Liver (tissue), 9 donors: ENCODE data around the gene UTF1. TPM values are rescaled to one million over a fixed set of nuclear protein-coding genes. Genes with fewer than 3 reads are reported as not detected.

Source experiments
- DNase-seq: peaks from one replicate; pipeline ENCODE4 v3.0.0-alpha.2; 2017; ENCODE audit warnings: low spot score
- H3K27ac ChIP-seq, 2 donors: one replicate each; pipeline ENCODE4 v1.7.0; 2013; ENCODE audit warnings: inconsistent platforms in 2 of 2, low read length in 2 of 2, control low read depth in 1 of 2, low read depth in 1 of 2, mild to moderate bottlenecking in 1 of 2
- H3K27me3 ChIP-seq, 4 donors: one replicate each; pipeline versions ENCODE4 v1.6.1 to v1.7.0; 2013; ENCODE audit warnings: low read length in 3 of 4, inconsistent platforms in 1 of 4, mild to moderate bottlenecking in 1 of 4, moderate library complexity in 1 of 4; ENCODE audit not compliant: control insufficient read depth in 4 of 4, insufficient read depth in 4 of 4
- H3K36me3 ChIP-seq, 4 donors: one replicate each; pipeline versions ENCODE4 v1.6.1 to v1.7.0; 2013; ENCODE audit warnings: low read length in 3 of 4, mild to moderate bottlenecking in 3 of 4, low read depth in 1 of 4, moderate library complexity in 1 of 4; ENCODE audit not compliant: control insufficient read depth in 4 of 4, insufficient read depth in 3 of 4
- H3K4me1 ChIP-seq, 4 donors: one replicate each; pipeline versions ENCODE4 v1.6.1 to v1.7.0; 2013; ENCODE audit warnings: low read length in 3 of 4, mild to moderate bottlenecking in 3 of 4, moderate library complexity in 1 of 4; ENCODE audit not compliant: control insufficient read depth in 4 of 4, insufficient read depth in 4 of 4
- H3K4me3 ChIP-seq, 3 donors: one replicate each; pipeline versions ENCODE4 v1.6.1 to v1.7.0; 2013; ENCODE audit warnings: low read length in 3 of 3, control low read depth in 1 of 3, low read depth in 1 of 3, mild to moderate bottlenecking in 1 of 3
- H3K9ac ChIP-seq, 2 donors: one replicate each; pipeline ENCODE4 v1.7.0; 2013; ENCODE audit warnings: low read length in 2 of 2, mild to moderate bottlenecking in 2 of 2, moderate library complexity in 2 of 2, control low read depth in 1 of 2, low read depth in 1 of 2
- H3K9me3 ChIP-seq, 4 donors: one replicate each; pipeline versions ENCODE4 v1.6.1 to v1.7.0; 2013; ENCODE audit warnings: low read length in 3 of 4; ENCODE audit not compliant: control insufficient read depth in 4 of 4
- CTCF ChIP-seq: fragments of 150-350 bp; IDR thresholded peaks from 2 replicates; pipeline ENCODE4 v1.5.1; 2017; ENCODE audit warnings: improper control_type of control experiment, low read depth, low read length; ENCODE audit not compliant: missing input control
- EGR1 ChIP-seq, 2 donors: IDR thresholded peaks; 2 replicates each; pipeline ENCODE4 v1.6.1; 2016 to 2018; ENCODE audit warnings: antibody characterized with exemption in 2 of 2, low read depth in 2 of 2
- FOXA1 ChIP-seq: IDR thresholded peaks from 2 replicates; pipeline ENCODE4 v1.6.1; 2016; ENCODE audit warnings: antibody characterized with exemption
- FOXA2 ChIP-seq: IDR thresholded peaks from 2 replicates; pipeline ENCODE4 v1.6.1; 2016; ENCODE audit warnings: antibody characterized with exemption
- GABPA ChIP-seq, 2 donors: IDR thresholded peaks in 1 of 2; conservative IDR thresholded peaks in 1 of 2; 2 replicates each; pipeline ENCODE4 v1.6.1; 2016; ENCODE audit warnings: antibody characterized with exemption in 2 of 2, mild to moderate bottlenecking in 1 of 2, moderate library complexity in 1 of 2
- HNF4A ChIP-seq, 2 donors: conservative IDR thresholded peaks; 2 replicates each; pipeline ENCODE4 v1.6.1; 2016; ENCODE audit warnings: antibody characterized with exemption in 2 of 2, mild to moderate bottlenecking in 2 of 2
- HNF4G ChIP-seq: IDR thresholded peaks from 2 replicates; pipeline ENCODE4 v1.6.1; 2016; ENCODE audit warnings: antibody characterized with exemption
- JUND ChIP-seq, 2 donors: IDR thresholded peaks; 2 replicates each; pipeline ENCODE4 v1.6.1; 2016; ENCODE audit warnings: antibody characterized with exemption in 2 of 2
- NR2F2 ChIP-seq: IDR thresholded peaks from 2 replicates; pipeline ENCODE4 v1.6.1; 2016; ENCODE audit warnings: antibody characterized with exemption
- RAD21 ChIP-seq, 2 donors: IDR thresholded peaks; 2 replicates each; pipeline ENCODE4 v1.6.1; 2016; ENCODE audit warnings: antibody characterized with exemption in 2 of 2, mild to moderate bottlenecking in 2 of 2
- RXRA ChIP-seq, 2 donors: IDR thresholded peaks; 2 replicates each; pipeline ENCODE4 v1.6.1; 2017 to 2018; ENCODE audit warnings: antibody characterized with exemption in 2 of 2, mild to moderate bottlenecking in 1 of 2
- SP1 ChIP-seq: IDR thresholded peaks from 2 replicates; pipeline ENCODE4 v1.6.1; 2018; ENCODE audit warnings: antibody characterized with exemption, mild to moderate bottlenecking
- TAF1 ChIP-seq: conservative IDR thresholded peaks from 2 replicates; pipeline ENCODE4 v1.6.1; 2016; ENCODE audit warnings: antibody characterized with exemption, mild to moderate bottlenecking
- ZBTB33 ChIP-seq: IDR thresholded peaks from 2 replicates; pipeline ENCODE4 v1.6.1; 2016; ENCODE audit warnings: antibody characterized with exemption
- WGBS: extraction: QIAGEN DNeasy Blood & Tissue Kit; methylation state at CpG from one replicate; pipeline ENCODE4 v1.1.7; 2013; 5-methylcytosine and 5-hydroxymethylcytosine counted together
- polyA plus RNA-seq, 2 donors: library from polyadenylated mRNA; stranded (reverse) in 1 of 2; unstranded in 1 of 2; fragments of 200-250 nt in 1 of 2; fragments of >200 nt in 1 of 2; fragmentation: Nextera tagmentation in 1 of 2; extraction: Ambion mirVana in 1 of 2; gene quantifications; one replicate each; pipeline versions ENCODE4 v1.2.1 to v1.2.3, GENCODE V29; 2013 to 2015
- total RNA-seq, 2 donors: library from RNA; depleted of rRNA; stranded (reverse); fragments of >200 nt; gene quantifications; one replicate each; pipeline ENCODE4 v1.2.3, GENCODE V29; 2014
- TF ChIP-seq, protein P1 (sequence below): IDR thresholded peaks from 2 replicates; pipeline ENCODE4 v1.6.1; 2016; ENCODE audit warnings: antibody characterized with exemption
- TF ChIP-seq, protein P2 (sequence below): IDR thresholded peaks from 2 replicates; pipeline ENCODE4 v1.6.1; 2016; ENCODE audit warnings: antibody characterized with exemption, mild to moderate bottlenecking
- donor health status: healthy.
- donor health status: healthy.
- donor health status: healthy.
- donor health status: healthy.
- donor health status: healthy.

The UTF1 gene
- total and polyA plus RNA-seq, 4 donors = not detected

DNA sequence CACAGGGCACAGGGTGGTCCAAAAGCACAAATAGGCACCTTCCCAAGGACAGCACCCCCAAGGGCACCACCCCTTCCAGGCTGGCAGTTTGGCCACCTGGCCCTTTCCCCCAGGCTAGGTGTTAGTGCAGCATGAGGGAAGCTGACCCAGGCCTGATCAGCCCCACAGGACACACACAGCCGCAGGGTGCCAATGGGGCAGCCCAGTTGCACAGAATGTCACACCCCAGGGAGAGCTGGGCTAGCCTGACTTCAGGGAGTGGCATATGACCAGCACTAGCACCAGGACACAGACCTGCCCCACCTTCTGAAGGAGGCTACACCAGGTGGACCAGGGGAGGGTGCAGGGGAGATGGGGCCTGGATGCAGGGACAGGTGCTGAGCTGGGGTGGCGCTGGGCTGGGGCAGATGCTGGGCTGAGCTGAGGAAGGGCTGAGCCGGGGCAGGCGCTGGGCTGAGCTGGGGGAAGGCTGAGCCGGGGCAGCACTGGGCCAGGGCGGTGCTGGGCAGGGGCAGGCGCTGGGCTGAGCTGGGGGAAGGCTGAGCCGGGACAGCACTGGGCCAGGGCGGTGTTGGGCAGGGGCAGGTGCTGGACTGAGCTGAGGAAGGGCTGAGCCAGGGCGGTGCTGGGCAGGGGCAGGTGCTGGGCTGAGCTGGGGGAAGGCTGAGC is 50.5 kb downstream of the UTF1 start:
- Histone ChIP-seq H3K9ac (no peak overlapping the region), H3K4me1 (peaks cover 12 to 36% (median 27%) of the 10 kb centered on the region in 4 donors), H3K4me3 (no peak overlapping the region), H3K36me3 (peaks cover 22 to 55% (median 34%) of the 10 kb centered on the region in 4 donors), H3K9me3 (no peaks in the 10 kb centered on the region), H3K27me3 (no peaks in the 10 kb centered on the region), H3K27ac (peak overlapping the region in 1 of 2 donors; percentile 64)
- DNase-seq = no peak
- TF ChIP-seq FOXA1 (no peak), ZBTB33 (no peak), HNF4A (conservative IDR thresholded peaks at IDR 0.05) (no peak), RXRA (IDR thresholded peaks at IDR 0.05) (no peak), JUND (IDR thresholded peaks at IDR 0.05) (no peak), CTCF (no peak), RAD21 (IDR thresholded peaks at IDR 0.05) (no peak)
- TF ChIP-seq, protein P1, sequence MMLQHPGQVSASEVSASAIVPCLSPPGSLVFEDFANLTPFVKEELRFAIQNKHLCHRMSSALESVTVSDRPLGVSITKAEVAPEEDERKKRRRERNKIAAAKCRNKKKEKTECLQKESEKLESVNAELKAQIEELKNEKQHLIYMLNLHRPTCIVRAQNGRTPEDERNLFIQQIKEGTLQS = no peak
- TF ChIP-seq, protein P2, sequence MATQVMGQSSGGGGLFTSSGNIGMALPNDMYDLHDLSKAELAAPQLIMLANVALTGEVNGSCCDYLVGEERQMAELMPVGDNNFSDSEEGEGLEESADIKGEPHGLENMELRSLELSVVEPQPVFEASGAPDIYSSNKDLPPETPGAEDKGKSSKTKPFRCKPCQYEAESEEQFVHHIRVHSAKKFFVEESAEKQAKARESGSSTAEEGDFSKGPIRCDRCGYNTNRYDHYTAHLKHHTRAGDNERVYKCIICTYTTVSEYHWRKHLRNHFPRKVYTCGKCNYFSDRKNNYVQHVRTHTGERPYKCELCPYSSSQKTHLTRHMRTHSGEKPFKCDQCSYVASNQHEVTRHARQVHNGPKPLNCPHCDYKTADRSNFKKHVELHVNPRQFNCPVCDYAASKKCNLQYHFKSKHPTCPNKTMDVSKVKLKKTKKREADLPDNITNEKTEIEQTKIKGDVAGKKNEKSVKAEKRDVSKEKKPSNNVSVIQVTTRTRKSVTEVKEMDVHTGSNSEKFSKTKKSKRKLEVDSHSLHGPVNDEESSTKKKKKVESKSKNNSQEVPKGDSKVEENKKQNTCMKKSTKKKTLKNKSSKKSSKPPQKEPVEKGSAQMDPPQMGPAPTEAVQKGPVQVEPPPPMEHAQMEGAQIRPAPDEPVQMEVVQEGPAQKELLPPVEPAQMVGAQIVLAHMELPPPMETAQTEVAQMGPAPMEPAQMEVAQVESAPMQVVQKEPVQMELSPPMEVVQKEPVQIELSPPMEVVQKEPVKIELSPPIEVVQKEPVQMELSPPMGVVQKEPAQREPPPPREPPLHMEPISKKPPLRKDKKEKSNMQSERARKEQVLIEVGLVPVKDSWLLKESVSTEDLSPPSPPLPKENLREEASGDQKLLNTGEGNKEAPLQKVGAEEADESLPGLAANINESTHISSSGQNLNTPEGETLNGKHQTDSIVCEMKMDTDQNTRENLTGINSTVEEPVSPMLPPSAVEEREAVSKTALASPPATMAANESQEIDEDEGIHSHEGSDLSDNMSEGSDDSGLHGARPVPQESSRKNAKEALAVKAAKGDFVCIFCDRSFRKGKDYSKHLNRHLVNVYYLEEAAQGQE = no peak
- 91% methylated on average over 10 of the region's 10 CpGs for WGBS

DNA sequence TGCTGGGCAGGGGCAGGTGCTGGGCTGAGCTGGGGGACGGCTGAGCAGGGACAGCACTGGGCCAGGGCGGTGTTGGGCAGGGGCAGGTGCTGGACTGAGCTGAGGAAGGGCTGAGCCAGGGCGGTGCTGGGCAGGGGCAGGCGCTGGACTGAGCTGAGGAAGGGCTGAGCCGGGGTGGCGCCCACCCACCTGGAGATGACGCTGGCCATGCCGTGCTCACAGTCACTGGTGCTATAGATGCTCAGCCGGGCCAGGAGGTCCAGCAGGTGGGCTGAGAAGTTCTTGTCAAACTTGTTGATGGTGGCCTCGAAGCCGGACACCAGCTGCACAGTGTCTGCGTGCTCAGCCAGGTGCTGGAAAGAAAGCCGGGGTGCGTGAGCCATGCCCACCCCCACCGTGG is 51.1 kb downstream of the UTF1 start:
- WGBS = 96% methylated on average over 14 of the region's 15 CpGs
- TF ChIP-seq NR2F2 = no peak
- TF ChIP-seq GABPA (IDR thresholded peaks at IDR 0.05 in 1 of 2, conservative IDR thresholded peaks at IDR 0.05 in 1 of 2) = no peak
- TF ChIP-seq TAF1 = no peak
- TF ChIP-seq EGR1 (IDR thresholded peaks at IDR 0.05; ENCODE audit: low read depth in 2 of 2) = no peak
- no peak for TF ChIP-seq JUND (IDR thresholded peaks at IDR 0.05)
- no peak for TF ChIP-seq CTCF
- TF ChIP-seq RXRA (IDR thresholded peaks at IDR 0.05) = no peak
- TF ChIP-seq RAD21 (IDR thresholded peaks at IDR 0.05) = no peak
- TF ChIP-seq SP1 = no peak
- TF ChIP-seq HNF4G = no peak
- TF ChIP-seq FOXA2 = no peak
- Histone ChIP-seq H3K36me3 (peaks cover 24 to 60% (median 38%) of the 10 kb centered on the region in 4 donors), H3K9me3 (no peaks in the 10 kb centered on the region), H3K4me1 (peaks cover 12 to 36% (median 27%) of the 10 kb centered on the region in 4 donors), H3K27me3 (no peaks in the 10 kb centered on the region), H3K27ac (no peak overlapping the region), H3K9ac (no peak overlapping the region), H3K4me3 (no peak overlapping the region)
- DNase-seq = no peak
